GM12891 (cell line): ENCODE results near the gene ENGASE.

Source experiments
- POLR2A ChIP-seq: IDR thresholded peaks from 2 replicates; pipeline ENCODE4 v1.6.1; 2011; ENCODE audit warnings: low read depth, low read length, control low read depth
- POLR2AphosphoS5 ChIP-seq: IDR thresholded peaks from 2 replicates; pipeline ENCODE4 v1.6.1; 2011; ENCODE audit warnings: low read depth, low read length, control low read depth
- SPI1 ChIP-seq: IDR thresholded peaks from 2 replicates; pipeline ENCODE4 v1.6.1; 2011; ENCODE audit warnings: low read depth, low read length, control low read depth

- TF ChIP-seq POLR2AphosphoS5 (no peak), POLR2A (no peak), SPI1 (no peak)
Measured at GRCh38 chr17:79084291-79085153, 9.9 kb downstream of the ENGASE start.
